ENCODE measurements around the gene PRX. TPM values are rescaled to one million over a fixed set of nuclear protein-coding genes. Genes with fewer than 3 reads are reported as not detected.

The PRX gene
- total and polyA plus RNA-seq, 2 of the 13 experiments (the other 11 are each of a cell fraction or from before 2014, with no cell fraction given): 0.66 TPM

DNA sequence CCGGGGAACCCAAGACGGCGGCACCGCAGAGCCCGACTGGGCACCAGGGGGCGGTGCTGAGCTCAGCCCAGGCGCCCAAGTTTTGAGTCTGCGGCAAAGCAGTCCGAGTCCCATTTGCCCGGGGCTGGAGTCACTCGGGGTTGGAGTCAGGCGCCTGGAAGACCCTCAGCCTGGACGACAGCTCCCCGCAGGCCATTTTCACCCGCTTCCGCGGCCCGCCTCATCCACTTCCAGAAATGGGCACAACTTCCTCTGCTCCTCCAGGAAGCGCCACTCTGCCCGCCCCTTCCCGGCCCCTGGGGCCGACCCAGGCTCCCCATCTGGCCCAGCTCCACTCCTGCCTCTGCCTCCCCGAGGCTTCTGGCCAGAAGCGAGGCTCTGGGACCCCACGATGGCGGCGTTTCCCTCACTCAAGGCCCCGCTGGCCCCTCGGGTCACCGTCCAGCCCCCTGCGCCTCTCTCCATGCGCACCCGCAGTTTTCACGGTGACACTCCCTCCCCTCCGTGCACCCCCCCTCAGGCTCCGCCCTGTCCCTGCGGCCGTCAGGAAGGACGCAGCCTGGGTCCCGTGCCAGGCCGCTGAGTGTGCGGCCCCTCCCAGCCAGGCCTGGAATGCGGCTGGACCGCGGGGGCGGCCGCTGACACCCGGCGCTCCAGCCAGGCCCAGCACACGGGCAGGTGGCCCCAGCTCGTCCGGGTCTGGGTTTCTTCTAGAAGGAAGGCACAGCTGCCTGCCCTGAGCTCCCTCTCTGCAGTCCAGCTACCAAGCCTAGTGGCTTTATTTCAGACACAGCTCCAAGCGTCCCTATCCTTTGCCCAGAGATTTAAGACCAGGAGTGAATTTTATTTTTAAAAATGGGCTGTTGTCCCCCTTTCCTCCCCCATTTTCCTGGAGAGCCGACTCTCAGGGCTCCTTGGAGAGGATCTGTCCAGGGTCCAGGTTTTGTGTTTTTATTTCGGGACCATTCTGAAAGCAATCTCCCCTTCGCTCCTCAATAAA lies 7.9 kb upstream of the PRX start (continued):
- TF ChIP-seq SP5 (CRISPR knock-in tag; IDR thresholded peaks at IDR 0.05; ENCODE audit: borderline replicate concordance, low read depth) (peak; percentile 88), ZNF607 (CRISPR knock-in tag; IDR thresholded peaks at IDR 0.05; ENCODE audit: borderline replicate concordance) (peak; percentile 67; the same call in 1 of the 2 replicates), ZNF614 (CRISPR knock-in tag; IDR thresholded peaks at IDR 0.05; ENCODE audit: borderline replicate concordance) (peak; percentile 15; the same call in 1 of the 2 replicates), ZBTB7B (CRISPR knock-in tag; IDR thresholded peaks at IDR 0.05) (peak; percentile 83), ZFP90 (CRISPR knock-in tag; IDR thresholded peaks at IDR 0.05; ENCODE audit: borderline replicate concordance) (no peak; the same call in none of the 2 replicates), MEF2D (CRISPR knock-in tag; IDR thresholded peaks at IDR 0.05) (peak; percentile 27; the same call in 1 of the 2 replicates), ZNF574 (CRISPR knock-in tag; IDR thresholded peaks at IDR 0.05) (peak; percentile 57; the same call in 1 of the 2 replicates), ZNF510 (CRISPR knock-in tag; IDR thresholded peaks at IDR 0.05; ENCODE audit: low read depth) (no peak), U2AF1 (optimal IDR thresholded peaks at IDR 0.05; ENCODE audit: low read depth, low read length) (no peak), FOSL1 (CRISPR knock-in tag; IDR thresholded peaks at IDR 0.05; ENCODE audit: borderline replicate concordance) (no peak), ZNF232 (CRISPR knock-in tag; IDR thresholded peaks at IDR 0.05; ENCODE audit: borderline replicate concordance) (0 out of 2 replicates have a peak, but pooled peaks have one; percentile 54), ARNTL (CRISPR knock-in tag; IDR thresholded peaks at IDR 0.05) (peak; percentile 84), ZNF563 (CRISPR knock-in tag; IDR thresholded peaks at IDR 0.05) (peak; percentile 77), ADNP (CRISPR knock-in tag; IDR thresholded peaks at IDR 0.05) (peak; percentile 48; the same call in 1 of the 2 replicates), CSRNP1 (CRISPR knock-in tag; IDR thresholded peaks at IDR 0.05) (peak; percentile 69; the same call in 1 of the 2 replicates), FOXC1 (CRISPR knock-in tag; IDR thresholded peaks at IDR 0.05; ENCODE audit: borderline replicate concordance) (peak; percentile 60; the same call in 1 of the 2 replicates), EEA1 (CRISPR knock-in tag; IDR thresholded peaks at IDR 0.05; ENCODE audit: borderline replicate concordance) (peak; percentile 85; the same call in 1 of the 2 replicates), ZNF777 (CRISPR knock-in tag; IDR thresholded peaks at IDR 0.05) (peak; percentile 94)
- TF ChIP-seq, protein P1, sequence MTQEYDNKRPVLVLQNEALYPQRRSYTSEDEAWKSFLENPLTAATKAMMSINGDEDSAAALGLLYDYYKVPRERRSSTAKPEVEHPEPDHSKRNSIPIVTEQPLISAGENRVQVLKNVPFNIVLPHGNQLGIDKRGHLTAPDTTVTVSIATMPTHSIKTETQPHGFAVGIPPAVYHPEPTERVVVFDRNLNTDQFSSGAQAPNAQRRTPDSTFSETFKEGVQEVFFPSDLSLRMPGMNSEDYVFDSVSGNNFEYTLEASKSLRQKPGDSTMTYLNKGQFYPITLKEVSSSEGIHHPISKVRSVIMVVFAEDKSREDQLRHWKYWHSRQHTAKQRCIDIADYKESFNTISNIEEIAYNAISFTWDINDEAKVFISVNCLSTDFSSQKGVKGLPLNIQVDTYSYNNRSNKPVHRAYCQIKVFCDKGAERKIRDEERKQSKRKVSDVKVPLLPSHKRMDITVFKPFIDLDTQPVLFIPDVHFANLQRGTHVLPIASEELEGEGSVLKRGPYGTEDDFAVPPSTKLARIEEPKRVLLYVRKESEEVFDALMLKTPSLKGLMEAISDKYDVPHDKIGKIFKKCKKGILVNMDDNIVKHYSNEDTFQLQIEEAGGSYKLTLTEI (CRISPR knock-in tag; conservative IDR thresholded peaks at IDR 0.05): no peak
- TF ChIP-seq, protein P2, sequence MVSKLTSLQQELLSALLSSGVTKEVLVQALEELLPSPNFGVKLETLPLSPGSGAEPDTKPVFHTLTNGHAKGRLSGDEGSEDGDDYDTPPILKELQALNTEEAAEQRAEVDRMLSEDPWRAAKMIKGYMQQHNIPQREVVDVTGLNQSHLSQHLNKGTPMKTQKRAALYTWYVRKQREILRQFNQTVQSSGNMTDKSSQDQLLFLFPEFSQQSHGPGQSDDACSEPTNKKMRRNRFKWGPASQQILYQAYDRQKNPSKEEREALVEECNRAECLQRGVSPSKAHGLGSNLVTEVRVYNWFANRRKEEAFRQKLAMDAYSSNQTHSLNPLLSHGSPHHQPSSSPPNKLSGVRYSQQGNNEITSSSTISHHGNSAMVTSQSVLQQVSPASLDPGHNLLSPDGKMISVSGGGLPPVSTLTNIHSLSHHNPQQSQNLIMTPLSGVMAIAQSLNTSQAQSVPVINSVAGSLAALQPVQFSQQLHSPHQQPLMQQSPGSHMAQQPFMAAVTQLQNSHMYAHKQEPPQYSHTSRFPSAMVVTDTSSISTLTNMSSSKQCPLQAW (CRISPR knock-in tag; IDR thresholded peaks at IDR 0.05): peak; percentile 49; the same call in 1 of the 2 replicates

All from HepG2 (cell line).